ENCODE results near the gene DLG2.

DNA sequence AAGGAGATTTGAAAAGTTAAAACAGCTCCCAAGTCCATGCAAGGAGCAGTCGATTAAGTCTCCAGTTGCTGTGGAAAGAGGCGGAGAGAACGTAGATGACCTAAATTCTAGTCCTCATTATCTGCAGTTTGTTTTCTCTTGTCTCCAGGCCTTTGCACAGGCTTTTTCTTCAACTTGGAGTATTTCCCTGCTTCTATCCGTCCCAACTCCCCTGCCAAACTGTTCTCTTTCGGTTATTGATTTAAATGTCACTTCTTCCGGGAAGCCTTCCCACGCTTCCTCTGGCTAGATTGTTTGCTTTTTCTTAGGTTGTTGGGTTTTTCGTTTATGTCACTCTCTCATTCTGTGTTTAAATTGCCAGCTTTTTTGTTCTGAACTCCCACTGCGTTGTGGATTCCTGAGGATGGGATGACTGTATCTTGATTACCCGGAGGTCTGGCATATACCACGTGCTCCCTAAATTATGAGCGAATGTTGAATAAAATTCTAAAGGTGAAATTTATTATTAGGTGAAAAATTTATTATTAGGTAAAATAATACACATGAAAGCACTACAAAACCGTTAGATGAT lies 1.7 kb upstream of the DLG2 start:
- TF ChIP-seq, protein P1, sequence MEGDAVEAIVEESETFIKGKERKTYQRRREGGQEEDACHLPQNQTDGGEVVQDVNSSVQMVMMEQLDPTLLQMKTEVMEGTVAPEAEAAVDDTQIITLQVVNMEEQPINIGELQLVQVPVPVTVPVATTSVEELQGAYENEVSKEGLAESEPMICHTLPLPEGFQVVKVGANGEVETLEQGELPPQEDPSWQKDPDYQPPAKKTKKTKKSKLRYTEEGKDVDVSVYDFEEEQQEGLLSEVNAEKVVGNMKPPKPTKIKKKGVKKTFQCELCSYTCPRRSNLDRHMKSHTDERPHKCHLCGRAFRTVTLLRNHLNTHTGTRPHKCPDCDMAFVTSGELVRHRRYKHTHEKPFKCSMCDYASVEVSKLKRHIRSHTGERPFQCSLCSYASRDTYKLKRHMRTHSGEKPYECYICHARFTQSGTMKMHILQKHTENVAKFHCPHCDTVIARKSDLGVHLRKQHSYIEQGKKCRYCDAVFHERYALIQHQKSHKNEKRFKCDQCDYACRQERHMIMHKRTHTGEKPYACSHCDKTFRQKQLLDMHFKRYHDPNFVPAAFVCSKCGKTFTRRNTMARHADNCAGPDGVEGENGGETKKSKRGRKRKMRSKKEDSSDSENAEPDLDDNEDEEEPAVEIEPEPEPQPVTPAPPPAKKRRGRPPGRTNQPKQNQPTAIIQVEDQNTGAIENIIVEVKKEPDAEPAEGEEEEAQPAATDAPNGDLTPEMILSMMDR (IDR thresholded peaks at IDR 0.05; ENCODE audit: low read length): no peak
- no peak for TF ChIP-seq EZH2 (optimal IDR thresholded peaks at IDR 0.05; ENCODE audit: low read depth, low read length)

Measured in MM.1S (cell line).